ENCODE results near the gene ATG4B. TPM values are rescaled to one million over a fixed set of nuclear protein-coding genes. Genes with fewer than 3 reads are reported as not detected.

Gene ATG4B
- total RNA-seq, 1 donor from 2014 or later: 83.2 TPM

DNA sequence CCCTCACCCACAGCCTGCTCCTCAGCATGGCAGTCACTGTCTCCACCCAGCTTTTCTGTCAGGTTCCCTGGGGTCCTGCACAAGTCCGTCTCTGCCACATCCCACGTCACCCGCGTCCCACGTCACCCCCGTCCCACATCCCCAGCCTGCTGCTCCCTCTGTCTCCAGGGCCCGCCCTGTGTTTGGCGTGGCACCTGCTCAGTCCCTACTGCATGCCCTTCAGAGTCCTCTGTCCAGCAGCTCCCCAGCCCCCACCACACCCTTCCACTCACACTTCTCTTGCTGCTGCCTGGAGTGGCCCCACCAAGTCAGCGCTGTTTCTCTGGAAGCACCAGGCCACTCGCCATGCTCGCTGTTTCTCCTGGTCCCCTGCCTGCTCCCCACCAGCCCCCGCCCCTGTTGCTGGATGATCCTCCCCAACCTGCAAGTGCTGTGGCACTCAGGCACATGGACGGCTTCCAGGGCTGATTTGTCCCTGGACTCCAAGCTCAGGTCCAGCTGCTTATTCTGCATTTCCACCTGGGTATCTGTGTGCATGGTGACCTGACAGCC is 18.8 kb downstream of the ATG4B start:
- no peak overlapping the region for H3K27ac Mint-ChIP-seq (ENCODE audit: unreplicated experiment)
- peaks cover 38% of the 10 kb centered on the region for H3K36me3 Mint-ChIP-seq (ENCODE audit: low read depth, unreplicated experiment)
- TF ChIP-seq, protein P1, sequence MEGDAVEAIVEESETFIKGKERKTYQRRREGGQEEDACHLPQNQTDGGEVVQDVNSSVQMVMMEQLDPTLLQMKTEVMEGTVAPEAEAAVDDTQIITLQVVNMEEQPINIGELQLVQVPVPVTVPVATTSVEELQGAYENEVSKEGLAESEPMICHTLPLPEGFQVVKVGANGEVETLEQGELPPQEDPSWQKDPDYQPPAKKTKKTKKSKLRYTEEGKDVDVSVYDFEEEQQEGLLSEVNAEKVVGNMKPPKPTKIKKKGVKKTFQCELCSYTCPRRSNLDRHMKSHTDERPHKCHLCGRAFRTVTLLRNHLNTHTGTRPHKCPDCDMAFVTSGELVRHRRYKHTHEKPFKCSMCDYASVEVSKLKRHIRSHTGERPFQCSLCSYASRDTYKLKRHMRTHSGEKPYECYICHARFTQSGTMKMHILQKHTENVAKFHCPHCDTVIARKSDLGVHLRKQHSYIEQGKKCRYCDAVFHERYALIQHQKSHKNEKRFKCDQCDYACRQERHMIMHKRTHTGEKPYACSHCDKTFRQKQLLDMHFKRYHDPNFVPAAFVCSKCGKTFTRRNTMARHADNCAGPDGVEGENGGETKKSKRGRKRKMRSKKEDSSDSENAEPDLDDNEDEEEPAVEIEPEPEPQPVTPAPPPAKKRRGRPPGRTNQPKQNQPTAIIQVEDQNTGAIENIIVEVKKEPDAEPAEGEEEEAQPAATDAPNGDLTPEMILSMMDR (IDR thresholded peaks at IDR 0.05; ENCODE audit: insufficient read depth, low read depth, low read length): no peak
- TF ChIP-seq EZH2 (IDR thresholded peaks at IDR 0.05; ENCODE audit: insufficient read depth, low read length): no peak
- Histone ChIP-seq H3K4me1 (ENCODE audit: insufficient read depth, low read length) (no peaks in the 10 kb centered on the region), H3K4me3 (ENCODE audit: insufficient read depth, low read depth, low read length) (no peak overlapping the region), H3K27ac (ENCODE audit: low read depth, low read length) (no peak overlapping the region), H3K79me2 (ENCODE audit: insufficient read depth, low read length) (peaks cover 20% of the 10 kb centered on the region), H3K4me2 (ENCODE audit: low read length) (no peak overlapping the region), H2AFZ (ENCODE audit: low read depth, low read length) (no peak overlapping the region), H3K9ac (ENCODE audit: low read length) (no peak overlapping the region), H3K27me3 (ENCODE audit: insufficient read depth, low read length) (no peaks in the 10 kb centered on the region), H3K9me3 (ENCODE audit: insufficient read depth, low read depth, low read length) (no peaks in the 10 kb centered on the region), H4K20me1 (ENCODE audit: insufficient read depth, low read length) (peaks cover 36% of the 10 kb centered on the region), H3K36me3 (ENCODE audit: insufficient read depth, low read length) (peaks cover 35% of the 10 kb centered on the region)
- no peak overlapping the region for H3K4me3 Mint-ChIP-seq (ENCODE audit: unreplicated experiment)
- no peaks in the 10 kb centered on the region for H3K27me3 Mint-ChIP-seq (ENCODE audit: low read depth, unreplicated experiment)
- no peaks in the 10 kb centered on the region for H3K9me3 Mint-ChIP-seq (ENCODE audit: unreplicated experiment)
- FAIRE-seq (no peak), DNase-seq (ENCODE audit: low read depth) (no peak)
- peaks cover 5% of the 10 kb centered on the region for H3K4me1 Mint-ChIP-seq (ENCODE audit: low read depth, unreplicated experiment)

DNA sequence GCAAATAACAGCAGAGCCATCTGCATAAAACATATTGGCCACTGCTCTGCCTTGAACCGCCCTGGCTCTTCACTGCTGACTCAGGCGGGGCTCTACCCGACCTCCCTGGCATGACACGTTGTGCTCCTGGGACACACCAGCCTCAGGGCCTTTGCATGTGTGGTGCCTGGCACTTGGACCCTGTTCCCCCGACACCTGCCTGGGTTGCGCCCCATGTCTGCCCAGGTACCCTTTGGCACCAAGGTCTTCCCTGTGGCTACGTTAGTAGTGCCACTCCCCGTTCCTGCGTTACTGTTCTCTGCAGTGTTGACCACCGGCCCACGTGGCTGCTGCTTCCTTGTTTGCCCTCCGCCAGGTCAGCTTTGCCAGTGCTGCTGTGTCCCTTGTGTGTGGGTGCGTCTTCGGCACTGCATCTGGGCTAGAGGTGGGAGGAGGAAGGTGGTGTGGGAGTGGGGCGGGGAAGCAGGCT is 20.3 kb downstream of the ATG4B start:
- no peak overlapping the region for H3K27ac Mint-ChIP-seq (ENCODE audit: unreplicated experiment)
- peaks cover 35% of the 10 kb centered on the region for H3K36me3 Mint-ChIP-seq (ENCODE audit: low read depth, unreplicated experiment)
- peaks cover 28% of the 10 kb centered on the region for H3K36me3 ChIP-seq (ENCODE audit: insufficient read depth, low read length)

GRCh38 chr2:241658296-241658695 is 20.8 kb downstream of the ATG4B start:
- Histone ChIP-seq H3K4me3 (ENCODE audit: insufficient read depth, low read depth, low read length) (no peak overlapping the region), H3K9ac (ENCODE audit: low read length) (no peak overlapping the region), H3K9me3 (ENCODE audit: insufficient read depth, low read depth, low read length) (no peaks in the 10 kb centered on the region), H3K27ac (ENCODE audit: low read depth, low read length) (no peak overlapping the region), H3K36me3 (ENCODE audit: insufficient read depth, low read length) (peaks cover 28% of the 10 kb centered on the region), H3K79me2 (ENCODE audit: insufficient read depth, low read length) (peaks cover under 1% of the 10 kb centered on the region), H3K27me3 (ENCODE audit: insufficient read depth, low read length) (no peaks in the 10 kb centered on the region), H4K20me1 (ENCODE audit: insufficient read depth, low read length) (peaks cover 21% of the 10 kb centered on the region), H2AFZ (ENCODE audit: low read depth, low read length) (no peak overlapping the region), H3K4me2 (ENCODE audit: low read length) (no peak overlapping the region), H3K4me1 (ENCODE audit: insufficient read depth, low read length) (no peaks in the 10 kb centered on the region)
- Mint-ChIP-seq H3K27me3 (ENCODE audit: low read depth, unreplicated experiment) (no peaks in the 10 kb centered on the region), H3K4me3 (ENCODE audit: unreplicated experiment) (no peak overlapping the region), H3K27ac (ENCODE audit: unreplicated experiment) (no peak overlapping the region), H3K36me3 (ENCODE audit: low read depth, unreplicated experiment) (peaks cover 35% of the 10 kb centered on the region), H3K4me1 (ENCODE audit: low read depth, unreplicated experiment) (peaks cover 5% of the 10 kb centered on the region), H3K9me3 (ENCODE audit: unreplicated experiment) (no peaks in the 10 kb centered on the region)
- FAIRE-seq (no peak), DNase-seq (ENCODE audit: low read depth) (no peak)
- no peak for TF ChIP-seq EZH2 (IDR thresholded peaks at IDR 0.05; ENCODE audit: insufficient read depth, low read length)
- TF ChIP-seq, protein P1 (IDR thresholded peaks at IDR 0.05; ENCODE audit: insufficient read depth, low read depth, low read length): no peak

More for the DNA sequence above, 20.3 kb downstream of the ATG4B start:
- Histone ChIP-seq H3K4me2 (ENCODE audit: low read length) (no peak overlapping the region), H3K79me2 (ENCODE audit: insufficient read depth, low read length) (peaks cover 5% of the 10 kb centered on the region), H3K4me1 (ENCODE audit: insufficient read depth, low read length) (no peaks in the 10 kb centered on the region), H3K4me3 (ENCODE audit: insufficient read depth, low read depth, low read length) (no peak overlapping the region), H3K9me3 (ENCODE audit: insufficient read depth, low read depth, low read length) (no peaks in the 10 kb centered on the region), H2AFZ (ENCODE audit: low read depth, low read length) (no peak overlapping the region), H3K27ac (ENCODE audit: low read depth, low read length) (no peak overlapping the region), H3K27me3 (ENCODE audit: insufficient read depth, low read length) (no peaks in the 10 kb centered on the region), H3K9ac (ENCODE audit: low read length) (no peak overlapping the region), H4K20me1 (ENCODE audit: insufficient read depth, low read length) (peaks cover 26% of the 10 kb centered on the region)
- no peak for FAIRE-seq
- no peak for TF ChIP-seq EZH2 (IDR thresholded peaks at IDR 0.05; ENCODE audit: insufficient read depth, low read length)
- TF ChIP-seq, protein P1 (IDR thresholded peaks at IDR 0.05; ENCODE audit: insufficient read depth, low read depth, low read length): no peak
- no peak overlapping the region for H3K4me3 Mint-ChIP-seq (ENCODE audit: unreplicated experiment)
- DNase-seq (ENCODE audit: low read depth): no peak
- no peaks in the 10 kb centered on the region for H3K9me3 Mint-ChIP-seq (ENCODE audit: unreplicated experiment)
- peaks cover 5% of the 10 kb centered on the region for H3K4me1 Mint-ChIP-seq (ENCODE audit: low read depth, unreplicated experiment)
- H3K27me3 Mint-ChIP-seq (ENCODE audit: low read depth, unreplicated experiment): no peaks in the 10 kb centered on the region
